ENCODE results near the gene ACTN2. TPM values are rescaled to one million over a fixed set of nuclear protein-coding genes. Genes with fewer than 3 reads are reported as not detected.

ACTN2 gene
- total RNA-seq, 1 donor from 2014 or later = 2,454 TPM

DNA sequence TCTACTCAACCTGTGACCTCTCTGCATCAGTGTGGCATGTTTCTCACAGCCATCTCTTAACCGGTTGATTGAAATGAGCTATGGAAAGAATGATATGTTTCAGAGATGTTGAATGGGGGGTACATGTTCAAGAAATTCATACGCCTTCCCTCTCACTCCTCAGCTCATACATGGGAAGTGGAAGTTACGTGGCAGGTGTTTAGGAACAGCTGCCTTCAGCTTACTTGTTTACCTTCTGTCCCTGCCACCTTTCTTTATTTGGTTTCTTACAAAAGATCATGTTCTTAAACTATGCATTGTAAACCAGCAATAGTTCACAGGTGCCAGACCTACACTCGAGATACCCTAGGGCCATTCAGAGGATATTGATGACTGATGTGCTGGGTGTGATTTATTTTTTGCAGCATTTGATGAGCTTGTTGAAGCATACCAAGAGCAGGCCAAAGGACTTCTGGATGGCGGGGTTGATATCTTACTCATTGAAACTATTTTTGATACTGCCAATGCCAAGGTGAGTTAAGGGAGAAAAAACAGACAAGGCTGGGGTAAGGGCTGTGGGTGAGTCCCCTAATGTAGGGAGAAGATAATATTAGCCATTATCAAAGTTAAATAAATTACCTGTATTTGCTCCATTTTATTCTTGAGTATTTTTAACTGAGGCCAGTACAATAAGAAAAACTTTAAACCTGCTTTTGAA, 126.2 kb downstream of the ACTN2 start:
- Histone ChIP-seq H3K27ac (replicated peaks) (no peak overlapping the region), H3K36me3 (peaks cover 93% of the 10 kb centered on the region), H3K4me3 (no peak overlapping the region), H3K9me3 (replicated peaks) (no peaks in the 10 kb centered on the region), H3K27me3 (ENCODE audit: low read depth) (no peaks in the 10 kb centered on the region), H3K4me1 (peaks cover 36% of the 10 kb centered on the region)
- no peak for DNase-seq
- TF ChIP-seq, protein P1, sequence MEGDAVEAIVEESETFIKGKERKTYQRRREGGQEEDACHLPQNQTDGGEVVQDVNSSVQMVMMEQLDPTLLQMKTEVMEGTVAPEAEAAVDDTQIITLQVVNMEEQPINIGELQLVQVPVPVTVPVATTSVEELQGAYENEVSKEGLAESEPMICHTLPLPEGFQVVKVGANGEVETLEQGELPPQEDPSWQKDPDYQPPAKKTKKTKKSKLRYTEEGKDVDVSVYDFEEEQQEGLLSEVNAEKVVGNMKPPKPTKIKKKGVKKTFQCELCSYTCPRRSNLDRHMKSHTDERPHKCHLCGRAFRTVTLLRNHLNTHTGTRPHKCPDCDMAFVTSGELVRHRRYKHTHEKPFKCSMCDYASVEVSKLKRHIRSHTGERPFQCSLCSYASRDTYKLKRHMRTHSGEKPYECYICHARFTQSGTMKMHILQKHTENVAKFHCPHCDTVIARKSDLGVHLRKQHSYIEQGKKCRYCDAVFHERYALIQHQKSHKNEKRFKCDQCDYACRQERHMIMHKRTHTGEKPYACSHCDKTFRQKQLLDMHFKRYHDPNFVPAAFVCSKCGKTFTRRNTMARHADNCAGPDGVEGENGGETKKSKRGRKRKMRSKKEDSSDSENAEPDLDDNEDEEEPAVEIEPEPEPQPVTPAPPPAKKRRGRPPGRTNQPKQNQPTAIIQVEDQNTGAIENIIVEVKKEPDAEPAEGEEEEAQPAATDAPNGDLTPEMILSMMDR (IDR thresholded peaks at IDR 0.05; ENCODE audit: borderline replicate concordance) = no peak
- intact Hi-C loops (cut with micrococcal nuclease) = no loop called here

Other genes starting within 250 kb of the ACTN2 start
- 76.5 TPM for gene LGALS8, start 162.5 kb upstream of the ACTN2 start, total RNA-seq
- gene HEATR1, start 82.0 kb upstream of the ACTN2 start, total RNA-seq = 12.8 TPM
- 47.6 TPM for gene MTR, start 108.8 kb downstream of the ACTN2 start, total RNA-seq

All from left ventricle myocardium inferior (tissue), 1 donor.